HEK293T (cell line): Measurements from ENCODE around the gene SEC22C.

Source experiments
- ARNT ChIP-seq: fragments of 450-650 bp; IDR thresholded peaks from 2 replicates; pipeline ENCODE4 v1.6.1; 2017; ENCODE audit warnings: mild to moderate bottlenecking
- CTBP1 ChIP-seq: fragments of 450-650 bp; IDR thresholded peaks from 2 replicates; pipeline ENCODE4 v1.6.1; 2016; ENCODE audit warnings: borderline replicate concordance
- FOXA1 ChIP-seq: fragments of 450-650 bp; IDR thresholded peaks from 2 replicates; pipeline ENCODE4 v1.6.1; 2016; ENCODE audit warnings: mild to moderate bottlenecking
- FOXK2 ChIP-seq: fragments of 450-650 bp; IDR thresholded peaks from 2 replicates; pipeline ENCODE4 v1.6.1; 2016; ENCODE audit warnings: mild to moderate bottlenecking
- FOXM1 ChIP-seq: fragments of 450-650 bp; IDR thresholded peaks from 2 replicates; pipeline ENCODE4 v1.6.1; 2017; ENCODE audit warnings: mild to moderate bottlenecking, borderline replicate concordance
- LEF1 ChIP-seq: fragments of 450-650 bp; IDR thresholded peaks from 2 replicates; pipeline ENCODE4 v1.6.1; 2017; ENCODE audit warnings: mild to moderate bottlenecking, borderline replicate concordance
- PKNOX1 ChIP-seq: fragments of 450-650 bp; IDR thresholded peaks from 2 replicates; pipeline ENCODE4 v1.6.1; 2016
- SP1 ChIP-seq: fragments of 450-650 bp; IDR thresholded peaks from 2 replicates; pipeline ENCODE4 v1.6.1; 2017
- ZNF384 ChIP-seq: fragments of 450-650 bp; IDR thresholded peaks from 2 replicates; pipeline ENCODE4 v1.6.1; 2016

- TF ChIP-seq FOXM1 (no peak), FOXK2 (no peak), FOXA1 (no peak), ZNF384 (no peak), PKNOX1 (no peak), SP1 (no peak), CTBP1 (no peak), ARNT (no peak), LEF1 (no peak)
These were observed 66.3 kb downstream of the SEC22C start for GRCh38 chr3:42515391-42515916.
